NCI-H226 (cell line): ENCODE measurements around the gene PRKAG2.

Experiments
- DNase-seq: peaks from one replicate; pipeline ENCODE4 v3.0.0-alpha.2; 2015

PRKAG2 gene

GRCh38 chr7:151686016-151686766 lies 190.7 kb downstream of the PRKAG2 start:
- no peak for DNase-seq

- peak; percentile 48 for DNase-seq
Measured at GRCh38 chr7:151684408-151685175, 192.3 kb downstream of the PRKAG2 start.

GRCh38 chr7:151683615-151684407 lies 193.1 kb downstream of the PRKAG2 start:
- no peak for DNase-seq

- DNase-seq: no peak
Measured at GRCh38 chr7:151682831-151683614, 193.9 kb downstream of the PRKAG2 start.

GRCh38 chr7:151681726-151682125 lies 195.2 kb downstream of the PRKAG2 start:
- no peak for DNase-seq

GRCh38 chr7:151680810-151681209 lies 196.1 kb downstream of the PRKAG2 start:
- DNase-seq: peak; percentile 46

GRCh38 chr7:151679881-151680612 lies 196.9 kb downstream of the PRKAG2 start:
- DNase-seq: no peak

- no peak for DNase-seq
Measured at GRCh38 chr7:151679071-151679708, 197.7 kb downstream of the PRKAG2 start.

GRCh38 chr7:151678227-151678604 lies 198.7 kb downstream of the PRKAG2 start:
- no peak for DNase-seq

GRCh38 chr7:151677581-151678226 lies 199.2 kb downstream of the PRKAG2 start:
- no peak for DNase-seq

GRCh38 chr7:151676759-151677158 lies 200.2 kb downstream of the PRKAG2 start:
- no peak for DNase-seq

- no peak for DNase-seq
Measured at GRCh38 chr7:151675196-151675920, 201.6 kb downstream of the PRKAG2 start.

GRCh38 chr7:151674161-151674920 lies 202.6 kb downstream of the PRKAG2 start:
- no peak for DNase-seq

- no peak for DNase-seq
Measured at GRCh38 chr7:151673216-151673615, 203.7 kb downstream of the PRKAG2 start.

GRCh38 chr7:151672716-151673115 lies 204.2 kb downstream of the PRKAG2 start:
- DNase-seq: no peak

GRCh38 chr7:151671514-151671913 lies 205.4 kb downstream of the PRKAG2 start:
- DNase-seq: peak; percentile 45

GRCh38 chr7:151669762-151670161 lies 207.2 kb downstream of the PRKAG2 start:
- DNase-seq: no peak

- DNase-seq: no peak
Measured at GRCh38 chr7:151666886-151667285, 210.0 kb downstream of the PRKAG2 start.

- DNase-seq: peak; percentile 86
Measured at GRCh38 chr7:151665368-151665767, 211.5 kb downstream of the PRKAG2 start.
